ENCODE results near the gene TARBP2.
A peak's percentile ranks its signal among the peaks of the same experiment; 100 is the strongest.

TARBP2 gene, protein sequence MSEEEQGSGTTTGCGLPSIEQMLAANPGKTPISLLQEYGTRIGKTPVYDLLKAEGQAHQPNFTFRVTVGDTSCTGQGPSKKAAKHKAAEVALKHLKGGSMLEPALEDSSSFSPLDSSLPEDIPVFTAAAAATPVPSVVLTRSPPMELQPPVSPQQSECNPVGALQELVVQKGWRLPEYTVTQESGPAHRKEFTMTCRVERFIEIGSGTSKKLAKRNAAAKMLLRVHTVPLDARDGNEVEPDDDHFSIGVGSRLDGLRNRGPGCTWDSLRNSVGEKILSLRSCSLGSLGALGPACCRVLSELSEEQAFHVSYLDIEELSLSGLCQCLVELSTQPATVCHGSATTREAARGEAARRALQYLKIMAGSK

DNA sequence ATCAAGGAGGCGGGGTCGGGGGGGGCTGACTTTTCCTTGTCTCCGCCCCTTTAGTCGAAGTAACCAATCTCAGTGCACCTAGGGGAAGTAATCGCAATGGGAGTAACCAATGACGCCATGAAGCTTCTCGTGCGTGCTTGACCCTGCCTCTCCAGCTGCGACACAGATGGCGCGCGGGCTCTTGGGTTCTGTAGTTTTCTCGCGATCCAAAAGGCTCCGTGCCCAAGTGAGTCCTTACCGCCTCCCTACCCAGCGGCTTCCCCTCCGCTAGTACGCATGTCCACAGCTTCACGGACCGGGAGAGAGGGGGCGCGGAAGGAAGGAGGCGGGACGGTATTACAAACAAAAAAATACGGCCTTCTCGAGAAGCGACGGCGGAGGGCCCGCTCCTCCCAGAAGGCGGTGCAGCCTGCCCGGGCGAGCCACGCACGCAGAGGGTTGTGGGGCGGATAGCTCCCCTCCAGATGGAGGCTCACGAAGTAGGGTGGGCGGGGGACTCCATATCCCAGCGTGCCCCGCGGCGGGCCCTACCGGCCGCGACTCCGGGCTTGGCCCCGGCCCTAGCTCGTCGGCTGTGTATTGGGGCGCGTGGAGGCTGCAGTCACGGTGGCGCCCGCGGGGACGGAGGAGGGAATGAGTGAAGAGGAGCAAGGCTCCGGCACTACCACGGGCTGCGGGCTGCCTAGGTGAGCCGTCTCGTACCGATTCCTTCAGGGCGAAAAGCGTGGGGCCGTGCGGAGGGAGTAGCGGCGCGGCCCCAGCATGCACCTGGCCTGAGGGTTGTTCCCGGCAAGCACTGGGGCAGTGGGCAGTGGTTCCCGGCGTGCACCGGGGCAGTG is at the start of gene TARBP2:
Gene TARBP2 (plus strand): TSS at position 508 of the 839 bp plus-strand sequence. CDS start 126 bp downstream, at position 634.
- DNase-seq (ENCODE audit: low read depth): peak; percentile 100

DNA sequence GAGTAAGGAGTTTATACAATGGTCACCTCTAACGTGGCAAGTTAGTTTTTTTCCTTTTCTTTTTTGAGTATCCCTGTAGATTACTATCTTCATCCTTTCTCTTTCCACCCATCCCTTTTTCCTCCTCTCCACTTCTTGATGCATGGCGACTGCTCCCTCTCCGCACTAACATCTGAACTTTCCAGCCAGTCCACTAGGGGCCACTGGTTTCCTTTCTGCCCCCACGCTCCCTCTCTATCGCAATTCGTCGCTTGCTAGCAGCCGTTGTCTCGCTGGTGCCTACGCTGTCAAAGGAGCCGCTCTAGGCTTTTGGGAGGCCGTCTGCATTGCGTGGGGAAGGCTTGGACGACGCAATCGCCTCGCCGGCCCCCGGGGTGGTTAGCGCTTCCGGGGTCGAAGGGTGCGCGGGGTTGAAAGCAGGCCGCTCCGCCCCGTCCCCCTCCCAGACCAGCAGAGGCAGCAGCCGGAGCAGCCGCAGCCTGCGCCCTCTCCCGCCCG is 49.4 kb upstream of the TARBP2 start, which contains the start of gene PCBP2:
Gene PCBP2 (plus strand): TSS at position 442 of the 498 bp plus-strand sequence. CDS start 2,699 bp downstream, outside the sequence.
- peak; percentile 99 for DNase-seq (ENCODE audit: low read depth)

DNA sequence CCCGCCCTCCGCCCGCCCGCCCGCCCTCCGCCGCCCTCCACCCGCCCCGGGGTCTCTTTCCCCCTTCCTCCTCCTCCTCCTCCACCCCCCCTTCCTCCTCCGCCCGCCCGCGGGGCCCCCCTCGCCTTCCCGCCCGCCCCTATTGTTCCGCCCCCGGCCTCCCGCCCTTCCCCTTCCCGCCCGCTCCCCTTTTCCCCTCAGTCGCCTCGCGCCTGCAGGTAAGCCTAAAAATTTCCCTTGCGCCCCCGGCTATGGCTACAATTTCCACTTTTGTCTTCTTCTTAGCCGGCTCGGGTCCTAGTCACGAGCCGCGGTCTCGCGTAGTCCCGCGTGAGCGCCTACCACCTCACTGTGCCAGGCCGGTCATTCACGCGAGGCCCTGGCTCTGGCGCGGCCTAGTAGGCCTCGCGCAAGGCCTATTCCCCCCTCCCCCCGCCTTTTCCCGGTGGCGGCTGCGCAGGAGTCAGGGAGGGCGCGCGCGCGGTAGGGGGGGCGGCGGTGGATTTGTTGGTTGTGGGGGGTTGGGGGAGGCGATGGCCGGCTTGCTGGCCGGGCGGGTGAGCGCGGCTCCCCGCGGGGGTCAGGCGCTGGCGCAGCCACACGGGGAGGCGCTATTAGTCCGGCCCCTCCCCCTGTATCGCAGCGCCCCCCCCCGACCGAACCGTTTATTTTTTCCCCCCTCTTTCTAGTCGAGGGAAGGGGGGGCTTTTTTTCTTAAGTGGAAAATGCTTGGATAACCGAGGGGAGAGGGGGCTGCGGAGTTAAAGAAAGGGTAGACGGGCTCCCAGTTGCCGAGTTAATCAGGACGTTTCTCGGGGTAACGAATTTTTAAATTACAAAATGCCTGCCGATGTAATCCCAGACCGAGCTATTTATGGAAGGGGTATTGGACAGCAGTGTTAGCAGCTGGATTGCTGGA is 48.7 kb upstream of the TARBP2 start:
- peak; percentile 73 for DNase-seq (ENCODE audit: low read depth)

DNA sequence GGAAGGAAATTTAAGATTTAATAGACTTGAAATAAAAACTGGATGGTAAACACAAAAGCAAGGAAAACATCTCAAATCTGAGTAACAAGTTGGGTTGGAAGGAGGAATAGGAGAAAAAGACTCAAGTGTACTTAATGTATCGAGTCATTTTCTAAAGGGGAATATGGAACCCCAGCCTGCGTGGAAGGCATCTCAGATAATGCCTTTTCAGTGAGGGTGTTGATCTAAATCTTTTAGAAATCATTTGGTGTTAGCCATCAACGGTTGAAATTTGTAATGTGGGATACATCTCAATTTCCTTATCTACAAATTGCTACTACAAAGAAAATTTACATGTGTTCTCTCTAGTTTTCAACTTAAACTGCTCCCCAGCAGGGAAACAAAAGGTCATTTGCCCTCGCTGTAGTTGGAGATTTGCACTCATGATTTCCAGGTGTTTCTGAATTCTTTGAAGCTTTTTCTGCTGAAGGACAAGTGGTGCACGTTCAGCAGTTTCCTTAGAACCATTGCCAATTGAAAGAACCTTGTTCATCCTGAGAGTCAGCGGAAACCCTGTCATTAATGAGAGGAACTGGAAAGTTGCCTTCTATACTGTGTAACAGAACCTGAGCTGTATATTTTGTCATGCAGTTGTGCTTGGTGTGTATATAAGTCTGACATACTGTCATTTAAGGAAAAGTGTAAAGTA is 47.0 kb upstream of the TARBP2 start:
- no peak for DNase-seq (ENCODE audit: low read depth)

DNA sequence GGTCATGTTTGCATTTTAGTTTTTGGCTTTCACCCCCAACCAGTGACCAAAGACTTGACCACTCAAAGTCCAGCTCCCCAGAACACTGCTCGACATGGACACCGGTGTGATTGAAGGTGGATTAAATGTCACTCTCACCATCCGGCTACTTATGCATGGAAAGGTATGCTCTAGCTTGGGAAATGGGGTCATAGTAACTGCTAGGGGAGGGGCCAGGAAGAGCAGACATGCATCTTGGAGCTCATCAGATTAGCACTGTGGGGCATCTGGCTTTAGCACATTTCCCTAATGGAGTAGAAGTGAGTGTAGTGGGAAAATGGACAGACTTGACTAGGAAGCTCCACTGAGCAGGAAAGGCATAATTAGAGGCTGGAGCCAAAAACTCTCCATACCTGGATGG is 46.4 kb upstream of the TARBP2 start:
- no peak for DNase-seq (ENCODE audit: low read depth)

DNA sequence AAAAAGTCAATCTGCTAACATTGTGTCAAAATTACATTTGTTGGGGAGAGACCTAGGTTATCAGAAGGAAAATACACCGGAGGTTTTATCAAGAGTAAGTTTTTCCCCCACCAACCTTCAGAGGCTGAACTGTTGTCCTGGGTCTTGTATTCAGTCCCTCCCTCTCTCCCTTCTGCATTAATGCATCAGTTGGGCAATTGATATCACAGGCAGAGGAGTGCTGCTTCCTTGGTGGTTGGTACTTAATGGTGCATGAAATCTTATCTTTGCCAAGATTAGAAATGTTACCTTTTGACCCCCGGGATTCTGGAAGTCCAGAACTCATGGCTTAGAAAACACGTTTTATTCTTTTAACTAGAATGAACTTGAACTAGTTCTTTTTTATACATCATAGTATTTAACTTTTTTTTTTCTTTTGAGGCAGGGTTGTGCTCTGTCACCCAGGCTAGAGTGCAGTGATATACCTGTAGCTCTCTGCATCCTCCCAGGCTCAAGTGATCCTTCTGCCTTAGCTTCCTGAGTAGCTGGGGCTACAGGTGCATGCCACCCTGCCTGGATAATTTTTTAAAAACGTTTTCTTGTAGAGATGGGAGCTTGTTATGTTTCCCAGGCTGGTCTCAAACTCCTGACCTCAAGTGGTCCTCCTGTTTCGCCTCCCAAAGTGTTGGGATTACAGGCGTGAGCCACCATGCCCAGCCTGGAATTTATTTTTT is 44.3 kb upstream of the TARBP2 start:
- no peak for DNase-seq (ENCODE audit: low read depth)

DNA sequence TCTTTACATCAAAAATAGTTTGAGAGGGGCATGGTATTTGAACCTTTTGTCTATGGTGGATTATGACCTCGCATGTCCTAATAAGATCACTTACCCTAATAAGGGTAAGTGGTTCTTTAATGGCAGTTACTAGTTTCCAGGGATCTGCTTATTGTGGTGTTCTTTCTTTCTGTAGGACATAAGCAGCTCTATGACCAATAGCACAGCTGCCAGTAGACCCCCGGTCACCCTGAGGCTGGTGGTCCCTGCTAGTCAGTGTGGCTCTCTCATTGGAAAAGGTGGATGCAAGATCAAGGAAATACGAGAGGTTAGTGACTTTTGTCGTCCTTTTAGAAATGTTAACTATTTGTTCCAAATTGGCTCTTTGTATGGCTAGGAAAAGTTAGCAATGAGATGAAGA is 42.0 kb upstream of the TARBP2 start:
- DNase-seq (ENCODE audit: low read depth): no peak

DNA sequence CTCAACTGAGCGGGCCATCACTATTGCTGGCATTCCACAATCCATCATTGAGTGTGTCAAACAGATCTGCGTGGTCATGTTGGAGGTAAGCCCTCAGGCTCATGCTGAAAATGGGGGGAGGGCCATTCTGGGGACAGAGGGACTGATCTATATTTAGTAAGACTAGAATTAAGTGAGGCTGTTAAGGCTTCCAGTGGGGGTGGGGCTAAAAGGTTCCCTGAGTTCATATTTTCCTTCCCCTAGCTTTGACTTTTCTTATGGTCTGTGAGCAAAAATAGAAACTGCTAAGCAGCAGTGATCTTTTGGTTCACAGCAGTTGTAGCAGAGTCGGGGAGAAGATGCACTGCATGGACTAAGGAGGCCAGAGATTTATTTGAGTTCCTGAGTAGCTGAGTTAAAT is 40.0 kb upstream of the TARBP2 start:
- DNase-seq (ENCODE audit: low read depth): no peak

DNA sequence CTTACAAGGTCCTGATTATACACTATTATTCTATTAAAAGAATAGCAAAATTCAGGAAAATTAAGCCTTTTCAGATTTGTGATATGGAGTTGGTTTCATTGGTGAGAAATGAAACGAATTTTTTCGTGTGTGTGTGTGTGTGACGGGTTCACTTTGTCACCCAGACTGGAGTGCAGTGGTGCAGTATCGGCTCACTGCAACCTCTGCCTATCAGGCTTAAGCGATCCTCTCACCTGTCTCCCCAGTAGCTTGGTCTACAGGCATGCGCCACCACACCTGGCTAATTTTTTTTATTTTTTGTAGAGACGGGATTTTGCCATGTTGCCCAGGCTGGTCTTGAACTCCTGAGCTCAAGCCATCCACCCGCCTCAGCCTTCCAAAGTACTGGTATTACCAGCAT is 39.5 kb upstream of the TARBP2 start:
- no peak for DNase-seq (ENCODE audit: low read depth)

DNA sequence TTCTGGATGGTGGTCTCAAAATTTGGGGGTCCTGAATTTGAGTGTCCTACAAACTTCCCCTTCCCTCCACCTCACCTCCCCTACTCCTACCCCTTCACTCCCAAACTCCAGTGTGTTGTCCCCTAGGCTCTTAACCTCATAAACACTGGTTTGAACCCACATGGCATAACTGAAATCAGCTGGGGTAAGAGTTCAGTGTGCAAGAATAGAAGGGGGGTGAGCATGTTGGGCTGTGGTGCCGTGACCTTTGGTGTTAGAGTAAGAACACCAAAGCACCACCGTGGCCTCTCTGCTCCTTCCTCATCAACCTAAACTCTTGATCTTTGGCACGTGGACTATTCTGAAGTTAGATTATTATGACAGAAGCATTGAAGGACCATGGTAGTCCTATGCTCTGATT is 38.1 kb upstream of the TARBP2 start:
- no peak for DNase-seq (ENCODE audit: low read depth)

DNA sequence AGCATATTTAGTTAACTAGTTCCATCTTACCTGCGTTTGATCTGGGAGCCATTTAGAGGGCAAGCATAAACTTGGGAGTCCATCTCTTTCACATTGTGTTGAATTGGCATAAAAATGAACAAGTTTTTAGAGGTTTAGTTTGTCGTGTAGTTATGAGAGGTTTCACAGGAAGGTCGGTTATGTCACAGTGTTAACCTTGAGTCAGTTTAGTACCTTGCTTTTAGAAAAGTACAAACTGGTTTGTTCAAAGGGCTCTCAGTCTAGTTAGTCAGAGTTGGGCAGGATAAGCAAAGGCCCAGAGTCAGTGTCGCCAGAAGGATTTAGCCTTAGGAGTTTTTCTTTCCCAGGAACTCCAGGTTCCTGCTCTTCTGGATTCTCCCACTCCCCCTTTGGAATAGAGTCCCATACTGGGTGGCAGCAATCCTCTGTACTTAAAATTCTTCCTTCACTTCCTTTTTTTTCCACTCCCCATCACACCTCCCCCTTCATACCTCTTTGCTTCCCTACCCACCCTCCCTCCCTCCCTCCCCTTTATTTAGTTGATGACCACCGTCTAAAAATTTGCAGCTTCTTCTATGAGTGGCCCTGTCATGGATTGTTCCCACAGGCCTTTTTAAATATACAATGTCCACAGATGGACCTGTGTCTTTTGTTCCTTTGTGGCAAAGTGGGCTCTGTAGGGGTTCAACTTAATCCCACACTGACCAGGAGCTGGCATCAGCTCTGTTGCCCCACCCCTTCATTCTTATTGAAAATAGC is 37.1 kb upstream of the TARBP2 start:
- DNase-seq (ENCODE audit: low read depth): no peak

DNA sequence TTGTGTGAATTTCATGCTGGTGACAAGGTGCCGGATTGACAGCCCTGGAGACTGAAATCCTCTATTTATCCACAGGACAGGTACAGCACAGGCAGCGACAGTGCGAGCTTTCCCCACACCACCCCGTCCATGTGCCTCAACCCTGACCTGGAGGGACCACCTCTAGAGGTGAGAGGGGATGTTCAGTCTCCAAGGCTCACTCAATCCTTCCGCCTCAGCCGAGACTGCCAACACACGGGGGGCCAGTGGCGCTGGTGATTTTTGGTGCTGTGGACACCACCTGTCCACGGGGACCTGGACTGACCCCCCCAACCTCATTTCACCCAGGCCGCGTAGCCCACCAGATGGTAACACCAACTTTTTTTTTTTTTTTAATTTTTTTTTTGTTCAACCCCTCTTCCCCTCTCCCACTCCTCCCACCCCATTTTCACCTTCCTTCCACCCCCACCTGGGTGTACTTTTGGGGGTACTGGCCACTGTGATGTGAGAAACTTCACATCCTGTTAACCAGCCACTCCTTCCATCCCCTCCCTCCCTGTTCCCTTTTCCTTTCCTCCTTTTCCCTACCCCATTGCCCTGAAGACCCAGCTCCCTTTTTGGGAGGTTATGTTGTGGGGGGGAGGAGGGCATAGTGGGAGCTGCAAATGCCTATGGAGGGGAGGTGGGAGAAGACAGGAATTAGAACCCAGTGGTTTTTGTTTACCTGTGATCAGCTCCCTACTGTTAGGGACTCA is 36.2 kb upstream of the TARBP2 start:
- no peak for DNase-seq (ENCODE audit: low read depth)

DNA sequence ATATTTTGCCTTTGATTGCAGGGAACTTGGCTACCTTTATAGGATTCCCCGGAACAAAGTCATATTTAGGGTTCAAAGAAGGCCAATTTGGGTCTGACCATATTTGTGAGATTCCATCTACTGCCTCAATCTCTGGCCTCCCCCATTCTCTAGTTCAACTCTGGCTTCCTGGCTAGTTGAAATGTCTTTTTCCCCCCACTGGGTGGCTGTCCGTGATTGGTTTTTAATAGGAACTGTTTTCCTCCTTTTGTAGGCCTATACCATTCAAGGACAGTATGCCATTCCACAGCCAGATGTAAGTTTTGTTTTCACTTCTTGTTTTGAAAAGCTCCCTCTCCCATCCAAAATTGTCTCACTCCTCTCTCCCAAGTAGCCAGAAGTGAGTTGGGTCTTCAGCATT is 35.4 kb upstream of the TARBP2 start:
- no peak for DNase-seq (ENCODE audit: low read depth)

DNA sequence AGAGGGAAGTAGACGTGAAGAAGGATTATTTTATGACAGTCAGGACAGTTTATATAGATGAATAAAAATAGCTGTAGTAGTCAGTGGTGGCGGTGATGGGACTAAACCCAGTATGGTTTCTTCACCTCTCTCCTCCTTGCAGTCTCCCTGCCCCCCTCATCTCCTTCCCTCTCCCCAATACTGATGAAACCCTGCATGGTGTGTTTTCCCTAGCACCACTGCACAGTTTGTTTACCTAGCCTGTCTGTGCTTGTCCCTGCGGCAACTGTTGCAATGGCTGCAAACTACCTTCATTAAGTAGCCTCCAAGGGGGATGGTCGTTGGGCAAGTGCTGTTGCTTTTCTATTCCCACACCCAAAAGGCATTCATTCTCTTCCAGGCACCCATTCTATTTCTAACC is 34.4 kb upstream of the TARBP2 start:
- DNase-seq (ENCODE audit: low read depth): no peak

DNA sequence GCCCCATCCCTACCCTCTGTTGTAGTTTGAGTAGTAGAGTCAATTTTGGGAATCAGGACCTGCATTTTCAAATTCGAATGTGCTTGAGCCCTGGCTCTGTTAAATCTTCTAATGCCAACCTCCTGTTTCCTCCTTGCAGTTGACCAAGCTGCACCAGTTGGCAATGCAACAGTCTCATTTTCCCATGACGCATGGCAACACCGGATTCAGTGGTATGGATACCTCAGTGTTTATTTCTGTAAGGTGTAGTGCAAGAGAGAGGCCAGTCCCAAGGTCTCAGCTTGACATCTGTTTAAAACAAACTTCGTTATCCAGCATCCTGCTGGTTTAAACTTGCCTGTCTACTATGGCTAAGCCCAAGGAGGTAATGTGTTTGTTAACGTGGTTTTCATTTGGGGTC is 34.0 kb upstream of the TARBP2 start:
- DNase-seq (ENCODE audit: low read depth): no peak

DNA sequence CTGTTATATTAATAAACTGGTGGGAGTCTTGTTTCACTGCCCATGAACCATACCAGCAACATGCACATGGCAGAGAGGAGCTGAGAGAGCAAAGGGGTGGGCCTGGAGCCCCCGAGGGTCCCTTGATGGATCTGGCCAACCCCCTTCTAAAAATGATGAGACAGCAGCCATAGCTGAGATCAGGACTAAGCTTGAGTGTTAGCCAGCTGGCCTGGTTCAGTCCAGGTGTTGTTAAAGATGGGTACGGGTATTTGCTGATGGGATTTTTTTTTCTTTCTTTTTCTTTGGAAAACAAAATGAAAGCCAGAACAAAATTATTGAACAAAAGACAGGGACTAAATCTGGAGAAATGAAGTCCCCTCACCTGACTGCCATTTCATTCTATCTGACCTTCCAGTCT is 33.2 kb upstream of the TARBP2 start:
- DNase-seq (ENCODE audit: low read depth): no peak

DNA sequence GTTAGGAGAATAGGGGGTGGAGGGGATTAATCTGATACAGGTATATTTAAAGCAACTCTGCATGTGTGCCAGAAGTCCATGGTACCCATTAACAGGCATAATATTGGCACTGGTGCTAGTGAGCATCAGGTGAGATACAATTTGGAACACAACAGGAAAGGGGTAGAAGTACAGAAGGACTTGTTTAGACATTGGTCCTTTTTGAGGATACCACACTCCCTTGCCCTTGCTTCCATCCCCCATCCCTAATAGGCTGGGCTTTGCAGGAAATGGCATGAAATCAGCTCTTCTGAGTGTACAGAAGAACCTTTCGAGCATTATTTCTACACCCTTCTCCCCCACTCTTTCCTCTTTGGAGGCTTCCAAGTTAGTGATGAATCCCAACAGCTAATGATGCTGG is 32.8 kb upstream of the TARBP2 start:
- DNase-seq (ENCODE audit: low read depth): no peak

DNA sequence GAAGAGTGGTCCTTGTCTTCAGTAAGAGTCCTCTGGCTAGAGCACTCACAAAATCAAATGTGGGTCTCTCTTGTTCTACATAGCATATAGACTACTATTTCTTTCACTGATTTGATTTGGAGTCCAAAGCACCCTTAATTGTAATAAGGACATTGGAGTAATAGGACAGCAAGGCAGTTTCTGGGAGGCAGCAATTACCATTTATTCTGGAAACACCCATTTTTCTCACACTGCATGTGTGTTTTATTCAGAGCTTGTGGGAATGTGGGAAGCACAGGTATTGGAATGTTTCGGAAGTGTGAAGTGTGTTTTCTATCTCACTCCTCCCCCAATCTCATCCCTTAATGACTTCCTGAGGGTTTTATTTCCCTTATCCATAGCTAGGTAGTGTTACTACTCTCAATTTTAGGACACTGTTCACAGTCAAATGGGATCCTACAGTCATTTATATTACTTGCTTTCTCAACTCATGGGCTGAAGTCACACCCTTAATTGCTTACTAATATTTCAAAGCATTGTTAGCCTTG is 29.0 kb upstream of the TARBP2 start:
- DNase-seq (ENCODE audit: low read depth): no peak

DNA sequence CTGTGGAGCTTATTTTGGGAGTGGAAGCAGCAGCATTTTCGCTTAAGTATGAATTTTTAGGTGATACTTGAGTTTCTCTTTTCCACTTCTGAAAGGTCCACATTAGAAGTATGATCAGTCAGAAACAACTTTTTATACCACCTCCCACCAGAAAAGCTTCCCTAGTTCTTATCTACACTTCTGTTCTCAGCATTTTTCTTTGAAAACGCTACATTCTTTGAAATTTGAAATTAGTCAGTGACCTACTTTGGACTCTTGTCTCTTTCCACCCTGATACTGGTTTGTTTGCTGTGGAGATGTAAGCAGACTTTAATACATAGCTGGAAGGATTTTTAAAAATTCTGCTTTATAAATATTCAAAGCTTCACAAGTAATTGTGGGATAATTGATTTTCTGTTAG is 27.0 kb upstream of the TARBP2 start:
- DNase-seq (ENCODE audit: low read depth): no peak
